ENCODE results near the gene IL5RA. TPM values are rescaled to one million over a fixed set of nuclear protein-coding genes. Genes with fewer than 3 reads are reported as not detected.

The IL5RA gene
- total RNA-seq, 1 donor, result not detected

DNA sequence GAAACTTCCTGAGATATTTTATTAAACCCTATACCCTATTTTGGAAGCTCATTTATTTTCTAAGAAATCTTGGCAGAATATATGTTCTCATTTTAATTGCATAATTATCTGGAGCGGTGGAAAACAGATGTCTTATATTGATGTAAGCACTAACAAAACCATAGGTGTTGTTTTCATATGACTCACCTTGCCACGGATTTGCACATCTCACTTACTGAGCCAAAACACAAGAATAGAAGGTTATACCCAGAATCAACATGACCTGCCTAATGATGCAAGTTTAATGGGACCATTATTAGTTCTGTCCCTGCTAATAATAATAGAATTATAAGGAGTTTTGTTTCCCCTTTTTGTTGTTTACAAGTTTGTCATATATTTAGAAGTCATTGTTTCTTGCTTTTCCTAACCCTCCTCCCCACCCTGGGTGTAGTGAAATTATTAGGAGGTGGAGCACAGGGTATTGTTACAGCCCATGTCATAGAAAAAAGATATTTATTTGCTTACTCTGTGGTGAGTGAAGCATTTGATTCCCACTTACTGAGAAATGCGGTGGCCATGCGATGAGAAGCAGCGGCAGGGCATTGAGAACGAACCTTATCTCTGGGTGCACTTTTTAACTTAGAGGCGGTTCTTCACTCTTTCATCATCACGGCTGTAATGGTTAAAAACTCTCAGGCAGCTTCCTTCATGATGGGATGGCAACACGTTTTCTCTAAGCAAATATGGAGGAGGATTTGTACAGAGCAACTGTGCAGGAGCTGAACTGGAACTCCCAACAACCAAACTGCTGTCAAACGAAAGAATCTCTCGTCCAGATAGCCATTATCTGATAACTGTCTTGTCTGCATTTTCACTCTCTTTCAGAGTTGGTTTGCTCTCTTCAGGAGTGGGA, 521 bp downstream of the IL5RA start:
- H3K4me3 ChIP-seq (ENCODE audit: low read depth, low read length), result no peak overlapping the region
- peak; percentile 7 for DNase-seq (ENCODE audit: low read depth)

GRCh38 chr3:3107858-3108257, 2.3 kb downstream of the IL5RA start:
- no peak for TF ChIP-seq CTCF (IDR thresholded peaks at IDR 0.05; ENCODE audit: insufficient read depth, low read depth, low read length)
- DNase-seq (ENCODE audit: low read depth), result no peak
- H3K4me3 ChIP-seq (ENCODE audit: low read depth, low read length), result no peak overlapping the region

More for the DNA sequence above, 521 bp downstream of the IL5RA start:
- TF ChIP-seq CTCF (IDR thresholded peaks at IDR 0.05; ENCODE audit: insufficient read depth, low read depth, low read length), result no peak

DNA sequence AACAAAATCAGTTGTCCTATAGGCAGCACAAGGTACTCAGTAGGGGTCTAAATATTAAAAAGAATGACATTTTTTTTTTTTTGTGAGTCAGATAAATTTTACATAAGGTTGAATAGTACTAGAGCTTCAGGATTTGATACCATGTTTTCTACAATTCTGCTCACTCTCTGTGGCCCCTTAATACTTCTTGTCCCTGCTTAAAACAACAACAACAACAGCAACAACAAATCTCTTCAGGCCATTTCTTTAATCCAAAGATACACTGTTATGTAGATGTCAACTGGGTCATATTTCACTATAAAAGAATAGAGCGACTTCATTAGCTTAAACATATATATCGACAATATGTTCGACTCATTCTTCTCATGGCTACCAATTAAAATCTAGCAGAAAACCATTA, 3.0 kb downstream of the IL5RA start:
- DNase-seq (ENCODE audit: low read depth), result no peak
- H3K4me3 ChIP-seq (ENCODE audit: low read depth, low read length), result no peak overlapping the region
- TF ChIP-seq CTCF (IDR thresholded peaks at IDR 0.05; ENCODE audit: insufficient read depth, low read depth, low read length), result no peak

- no peak overlapping the region for H3K4me3 ChIP-seq (ENCODE audit: low read depth, low read length)
- DNase-seq (ENCODE audit: low read depth), result no peak
- TF ChIP-seq CTCF (IDR thresholded peaks at IDR 0.05; ENCODE audit: insufficient read depth, low read depth, low read length), result no peak
Measured at GRCh38 chr3:3105815-3106214, 4.4 kb downstream of the IL5RA start.

DNA sequence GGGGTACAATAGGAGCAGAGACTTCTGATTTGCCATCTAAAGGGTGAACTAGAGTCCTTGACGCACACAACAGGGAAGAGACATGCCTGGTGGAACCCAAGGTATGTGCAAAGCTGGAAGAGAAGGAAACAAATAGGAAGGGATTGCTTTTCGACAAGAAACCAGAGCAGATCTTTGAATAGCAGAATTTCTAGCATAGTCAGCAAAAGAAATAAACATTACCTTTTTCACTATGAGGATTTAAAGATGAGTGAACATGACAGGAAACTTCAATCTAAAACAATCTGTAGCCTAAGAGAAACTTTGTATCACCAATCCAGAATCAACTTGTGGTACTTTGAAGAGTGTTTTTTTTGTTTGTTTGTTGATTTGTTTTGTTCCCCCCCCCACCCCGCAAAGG, 4.9 kb downstream of the IL5RA start:
- no peak for TF ChIP-seq CTCF (IDR thresholded peaks at IDR 0.05; ENCODE audit: insufficient read depth, low read depth, low read length)
- H3K4me3 ChIP-seq (ENCODE audit: low read depth, low read length), result no peak overlapping the region
- DNase-seq (ENCODE audit: low read depth), result no peak

- TF ChIP-seq CTCF (IDR thresholded peaks at IDR 0.05; ENCODE audit: insufficient read depth, low read depth, low read length), result no peak
- DNase-seq (ENCODE audit: low read depth), result no peak
- H3K4me3 ChIP-seq (ENCODE audit: low read depth, low read length), result no peak overlapping the region
Measured at GRCh38 chr3:3102751-3103150, 7.4 kb downstream of the IL5RA start.

Data from fibroblast of villous mesenchyme (primary cell).